ENCODE data around the gene CLIC3.
"Not testable (repeated sequence)": the region's sequence is repeated elsewhere in the genome, so short reads cannot be mapped to it uniquely, and the experiment has no call there.

Gene CLIC3, protein sequence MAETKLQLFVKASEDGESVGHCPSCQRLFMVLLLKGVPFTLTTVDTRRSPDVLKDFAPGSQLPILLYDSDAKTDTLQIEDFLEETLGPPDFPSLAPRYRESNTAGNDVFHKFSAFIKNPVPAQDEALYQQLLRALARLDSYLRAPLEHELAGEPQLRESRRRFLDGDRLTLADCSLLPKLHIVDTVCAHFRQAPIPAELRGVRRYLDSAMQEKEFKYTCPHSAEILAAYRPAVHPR

GRCh38 chr9:136996361-136997292 lies at the start of gene CLIC3:
CLIC3 (minus strand) TSS chr9:136996568; CDS start chr9:136996543, 25 bp downstream.
- peak; percentile 31 for DNase-seq

DNA sequence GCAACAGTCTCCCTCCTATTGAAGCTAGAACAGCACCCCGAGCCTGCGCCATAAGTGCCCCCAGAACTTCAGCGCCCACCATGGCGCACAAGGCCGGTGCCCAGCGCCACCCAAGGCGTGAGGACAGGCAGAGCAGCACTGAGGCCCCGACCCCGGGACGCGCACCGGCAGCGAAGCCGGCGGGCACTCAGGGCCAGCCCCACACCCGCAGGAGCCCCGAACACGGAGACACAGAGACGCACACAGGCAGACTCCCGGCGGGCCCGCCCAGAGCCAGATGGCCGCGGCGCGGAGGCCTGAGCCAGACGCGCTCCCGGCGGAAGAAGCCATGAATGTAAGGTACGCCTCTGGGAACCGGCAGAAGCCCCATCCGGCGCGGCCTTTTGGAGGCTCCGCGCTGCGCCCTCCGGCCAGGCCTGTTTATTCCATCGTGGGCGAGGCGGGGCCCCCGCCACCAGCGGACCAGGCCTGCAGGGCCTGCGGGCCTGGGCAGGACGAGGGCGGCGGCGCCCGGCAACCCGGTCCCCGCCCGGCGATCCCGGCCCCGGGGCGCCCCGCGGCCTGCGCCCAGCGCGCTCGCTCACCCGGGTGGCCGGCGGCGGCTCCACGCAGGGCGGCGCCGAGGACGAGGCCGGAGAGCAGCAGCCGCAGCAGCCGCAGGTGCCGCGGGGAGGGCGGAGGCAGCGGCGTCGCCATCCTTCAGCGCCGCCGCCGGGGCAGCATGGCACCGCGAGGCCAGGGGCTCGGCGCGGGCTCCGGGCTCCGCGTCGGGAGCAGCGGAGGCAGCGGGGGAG lies 49.1 kb upstream of the CLIC3 start:
- DNase-seq = no peak

DNA sequence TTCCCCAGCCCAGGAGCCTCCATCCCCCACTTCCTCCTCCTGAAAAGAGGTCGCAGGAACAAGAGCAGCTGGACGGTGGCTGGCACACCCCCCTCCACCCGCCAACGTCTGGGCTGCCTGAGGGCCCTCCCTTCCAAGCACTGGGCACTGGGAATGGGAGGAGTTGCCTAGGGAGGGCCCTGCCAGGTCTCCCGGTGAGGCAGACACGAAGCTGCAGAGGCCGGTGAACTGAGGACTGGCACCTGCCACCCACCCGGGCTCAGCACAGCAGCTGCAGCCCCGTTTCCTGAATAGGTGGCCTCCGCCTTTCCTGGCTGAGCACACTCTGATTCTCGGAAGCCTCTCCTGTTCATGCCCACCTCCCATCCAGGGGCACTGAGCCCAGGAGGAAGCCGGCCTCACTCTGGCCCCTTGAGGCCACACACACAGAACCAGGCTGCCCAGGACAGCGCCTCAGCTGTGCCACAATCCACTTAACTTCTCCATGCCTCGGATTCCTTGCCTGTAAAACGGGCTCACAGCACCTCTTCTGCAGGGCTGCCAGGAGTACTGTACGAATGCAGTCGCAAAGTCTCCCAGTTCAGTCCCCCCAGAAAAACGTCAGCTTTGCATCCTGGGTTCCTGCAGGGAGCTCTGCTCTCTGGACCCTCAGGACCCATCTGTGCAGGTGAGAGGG lies 48.3 kb upstream of the CLIC3 start:
- DNase-seq = no peak

DNA sequence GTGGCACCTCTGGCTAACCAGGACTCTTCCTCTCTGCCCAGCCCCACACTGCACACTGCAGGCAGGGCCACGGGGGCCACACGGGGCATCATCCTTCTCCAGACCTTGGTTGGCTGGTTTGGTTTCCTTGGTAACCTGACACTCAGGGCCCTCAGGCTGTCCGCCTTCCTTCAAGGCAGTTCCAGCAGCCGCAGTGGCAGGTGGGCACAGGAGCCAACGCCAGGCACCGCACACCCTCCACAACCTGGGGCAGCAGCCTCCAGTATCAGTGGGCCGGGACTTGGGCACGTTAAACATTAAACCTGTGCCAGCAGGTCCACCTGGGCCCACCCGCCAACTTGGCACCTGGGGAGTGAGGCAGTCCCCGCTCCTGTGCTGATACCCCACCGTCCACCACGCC lies 47.7 kb upstream of the CLIC3 start:
- no peak for DNase-seq

DNA sequence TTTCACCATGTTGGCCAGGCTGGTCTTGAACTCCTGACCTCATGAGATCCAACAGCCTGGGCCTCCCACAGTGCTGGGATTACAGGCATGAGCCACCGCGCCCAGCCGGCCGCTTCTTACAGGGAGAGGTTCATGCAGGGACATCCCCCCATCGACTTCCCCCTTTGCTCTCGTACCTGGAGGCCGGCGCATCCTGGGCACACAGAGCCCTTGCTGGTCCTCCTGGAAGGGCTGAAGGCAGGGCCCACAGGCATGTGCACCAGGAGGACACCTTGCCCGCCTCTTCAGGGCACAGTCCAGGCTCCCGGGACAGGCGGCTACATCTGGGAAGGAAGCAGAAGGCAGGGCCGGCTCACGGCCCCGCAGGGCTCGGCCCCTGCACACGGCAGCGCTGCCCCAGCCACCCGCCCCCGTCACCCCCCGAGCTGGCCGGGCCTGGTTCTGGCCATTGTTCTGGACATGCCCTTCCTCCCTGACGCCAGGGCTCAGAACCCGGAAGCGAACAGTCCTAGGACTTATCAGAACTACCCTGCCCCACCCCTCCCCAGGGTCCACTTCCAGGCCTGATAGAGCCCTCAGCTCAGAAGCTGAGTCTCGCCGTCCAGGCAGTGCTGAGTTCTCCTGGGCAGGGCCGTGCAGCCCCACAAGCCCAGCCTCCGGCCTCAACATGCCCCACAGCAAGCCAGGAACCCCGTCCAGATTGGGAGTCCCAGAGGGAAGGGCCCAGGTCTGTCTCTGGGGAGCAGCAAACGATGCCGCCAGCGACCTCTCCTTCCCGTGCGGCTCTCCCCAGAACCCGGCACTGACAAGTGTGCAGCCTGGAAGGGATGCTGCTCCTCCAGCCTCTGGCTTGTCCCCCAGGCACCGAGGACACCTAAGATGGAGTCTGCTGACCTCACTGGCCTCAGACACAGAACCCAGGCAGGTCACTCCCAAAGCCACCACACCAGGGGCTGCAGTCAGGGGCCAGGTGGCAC lies 46.7 kb upstream of the CLIC3 start:
- no peak for DNase-seq

DNA sequence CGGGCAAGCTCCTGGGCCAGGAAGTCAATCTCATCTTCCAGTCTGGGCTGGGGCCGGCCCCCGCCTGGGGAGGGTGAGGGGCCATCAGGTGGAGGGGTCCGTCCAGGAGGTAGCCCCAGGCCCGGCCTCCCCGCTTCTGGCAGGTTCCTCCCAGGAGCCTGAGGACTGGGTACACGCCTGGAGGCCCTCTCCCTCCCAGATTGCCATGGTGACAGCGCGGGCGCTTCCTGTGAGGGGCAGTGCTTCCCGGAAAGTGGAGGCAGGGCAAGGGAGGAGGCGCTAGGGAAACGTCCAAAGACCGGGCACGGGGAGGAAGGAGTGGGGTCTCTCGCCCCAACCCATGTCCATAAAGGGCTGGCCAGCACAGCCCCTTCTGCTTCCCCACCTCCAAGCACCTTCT lies 44.8 kb upstream of the CLIC3 start:
- DNase-seq = no peak

- DNase-seq = no peak
These were observed 44.2 kb upstream of the CLIC3 start for GRCh38 chr9:137040568-137040967.

- no peak for DNase-seq
These were observed 43.4 kb upstream of the CLIC3 start for GRCh38 chr9:137039611-137040366.

DNA sequence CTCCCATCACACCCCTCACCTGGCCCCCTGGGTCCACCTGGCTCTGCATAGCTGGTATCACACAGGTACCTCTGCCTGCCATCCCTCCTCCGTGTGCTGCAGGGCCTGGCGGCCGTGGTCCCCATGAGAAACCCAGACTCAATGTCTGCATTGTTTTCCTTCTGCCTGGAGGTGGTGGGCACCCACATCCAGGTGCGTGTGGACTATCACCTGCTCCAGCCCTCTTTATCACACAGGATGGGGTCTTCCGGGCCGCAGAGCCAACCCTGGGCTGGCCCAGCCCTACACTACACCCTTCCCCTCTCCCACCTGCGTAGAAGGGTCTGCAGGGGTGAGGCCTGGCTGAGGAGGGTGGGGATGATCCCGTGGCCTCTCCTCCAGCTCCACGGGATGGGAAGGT lies 42.5 kb upstream of the CLIC3 start:
- no peak for DNase-seq

DNA sequence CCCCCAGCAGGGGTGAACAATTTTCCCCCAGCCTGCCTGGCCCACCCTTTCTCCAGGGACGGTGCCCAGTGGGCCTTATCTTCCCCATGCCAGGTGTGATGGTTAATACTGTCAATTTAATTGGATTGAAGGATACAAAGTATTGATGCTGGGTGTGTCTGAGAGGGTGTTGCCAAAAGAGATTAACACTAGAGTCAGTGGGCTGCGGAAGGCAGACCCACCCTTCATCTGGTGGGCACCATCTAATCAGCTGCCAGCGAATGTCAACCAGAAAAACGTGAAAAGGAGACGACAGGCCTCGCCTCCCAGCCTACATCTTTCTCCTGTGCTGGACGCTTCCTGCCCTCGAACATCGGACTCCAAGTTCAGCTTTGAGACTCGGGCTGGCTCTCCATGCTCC lies 41.1 kb upstream of the CLIC3 start:
- DNase-seq = no peak

DNA sequence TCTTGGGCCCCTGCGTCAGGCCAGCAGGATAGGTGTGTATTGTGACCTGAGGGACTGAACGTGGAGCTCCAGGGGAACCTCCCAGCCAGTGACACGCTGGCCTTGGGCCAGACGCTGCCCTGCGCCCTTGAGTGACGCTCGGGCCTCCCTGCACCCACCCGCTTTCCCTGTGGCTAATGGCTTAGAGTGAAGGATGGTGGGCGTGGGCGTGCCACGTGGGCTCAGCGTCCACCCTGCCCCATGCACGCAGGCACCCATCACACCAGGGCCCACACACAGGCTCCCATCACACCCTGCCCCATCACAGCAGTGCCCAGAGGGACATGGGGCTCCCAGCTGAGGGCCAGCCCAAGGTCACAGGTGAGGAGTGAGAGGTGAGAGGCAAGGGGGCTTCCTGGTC lies 40.7 kb upstream of the CLIC3 start:
- DNase-seq = no peak

GRCh38 chr9:137035937-137036336 lies 39.6 kb upstream of the CLIC3 start:
- DNase-seq = no peak

GRCh38 chr9:137035507-137035834 lies 39.1 kb upstream of the CLIC3 start:
- no peak for DNase-seq

GRCh38 chr9:137034709-137035506 lies 38.5 kb upstream of the CLIC3 start:
- DNase-seq = peak; percentile 89

DNA sequence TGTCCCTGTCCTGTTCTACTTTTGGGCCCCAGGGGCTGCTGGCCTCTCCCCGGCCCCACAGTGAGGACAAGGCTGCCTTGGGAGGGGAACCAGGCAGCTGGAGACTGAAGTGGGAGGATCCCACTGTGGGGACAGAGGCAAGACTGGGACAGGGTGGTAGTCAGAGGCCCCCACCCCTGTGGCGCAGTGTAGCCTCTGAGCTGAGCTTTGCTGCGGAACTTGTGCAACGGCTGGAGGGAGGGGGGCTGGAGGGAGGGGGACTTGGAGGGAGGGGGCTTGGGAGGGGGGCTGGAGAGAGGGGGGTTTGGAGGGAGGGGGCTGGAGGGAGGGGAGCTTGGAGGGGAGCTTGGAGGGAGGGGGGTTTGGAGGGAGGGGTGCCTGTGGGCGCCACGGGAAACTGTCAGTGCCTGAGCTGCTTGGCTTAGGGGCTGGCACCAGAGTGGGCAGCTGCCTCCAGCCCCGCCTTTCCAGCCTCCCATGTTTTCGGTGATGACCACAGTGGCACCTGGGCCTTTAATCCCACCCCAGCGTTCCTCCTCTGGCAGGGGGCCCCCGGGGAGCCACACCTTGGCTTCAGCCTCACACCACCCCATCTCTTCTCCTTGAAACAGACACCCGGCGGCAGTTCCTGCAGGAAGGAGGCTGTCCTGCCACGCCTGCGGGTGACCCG lies 37.8 kb upstream of the CLIC3 start:
- no peak for DNase-seq

DNA sequence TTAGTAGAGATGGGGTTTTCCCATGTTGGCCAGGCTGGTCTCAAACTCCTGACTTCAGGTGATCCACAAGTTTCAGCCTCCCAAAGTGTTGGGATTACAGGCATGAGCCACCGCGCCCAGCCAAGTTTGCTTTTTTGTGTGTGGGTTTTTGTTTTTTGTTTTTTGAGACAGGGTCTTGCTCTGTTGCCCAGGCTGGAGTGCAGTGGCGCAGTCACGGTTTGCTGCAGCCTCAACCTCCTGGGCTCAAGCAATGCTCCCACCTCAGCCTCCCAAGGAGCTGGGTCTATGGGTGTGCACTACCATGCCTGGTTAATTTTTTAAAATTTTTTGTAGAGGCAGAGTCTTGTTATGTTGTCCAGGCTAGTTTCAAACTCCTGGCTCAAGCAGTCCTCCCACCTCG lies 37.1 kb upstream of the CLIC3 start:
- not testable (repeated sequence) for DNase-seq

- DNase-seq = no peak
These were observed 36.5 kb upstream of the CLIC3 start for GRCh38 chr9:137032858-137033257.

DNA sequence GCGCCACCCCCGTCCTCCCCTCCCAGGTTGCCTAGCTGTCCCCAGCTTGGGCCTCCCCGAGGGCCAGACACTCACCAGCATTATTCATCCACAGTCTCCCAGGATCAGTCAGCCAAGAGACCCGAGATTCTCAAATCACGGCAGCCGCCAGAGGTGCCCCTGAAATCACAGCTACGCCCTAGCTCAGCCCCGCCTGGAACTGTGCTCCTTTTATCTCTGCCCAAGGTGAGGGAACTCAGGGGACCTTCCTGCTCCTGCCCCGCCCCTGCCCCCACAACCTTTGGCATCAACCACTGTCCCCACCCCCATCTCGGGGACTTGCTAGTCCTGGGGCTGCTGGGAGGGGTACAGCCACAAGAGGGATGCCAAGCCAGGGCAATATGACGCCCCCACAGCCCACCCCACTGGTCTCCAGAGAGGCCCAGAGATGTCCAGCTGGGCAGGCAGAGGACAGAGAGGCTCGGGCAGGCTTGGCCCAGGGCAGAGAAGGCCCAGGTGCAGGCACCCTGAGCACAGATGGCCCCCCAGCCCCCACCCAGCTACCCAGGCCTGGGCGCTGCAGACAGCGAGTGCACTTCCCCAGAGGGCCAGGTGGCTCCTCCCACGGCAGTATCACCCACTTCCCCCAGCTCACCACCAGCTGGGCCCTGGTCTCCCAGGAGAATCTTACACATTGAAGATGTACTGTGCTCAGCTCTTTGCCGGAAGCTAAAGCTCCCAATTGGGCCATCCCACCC lies 35.7 kb upstream of the CLIC3 start, which contains the start of gene FUT7:
Gene FUT7 (minus strand): TSS at position 185 of the 737 bp plus-strand sequence. CDS start 97 bp downstream, at position 88.
- DNase-seq = no peak

Data from stimulated activated CD4-positive, alpha-beta T cell treated with anti-CD3 and anti-CD28 coated beads, Interleukin-4, amount 100 ng/mL, for 1 hour (primary cell).